Measurements from ENCODE around the gene TFAP2A. TPM values are rescaled to one million over a fixed set of nuclear protein-coding genes. Genes with fewer than 3 reads are reported as not detected.

Gene TFAP2A
- total RNA-seq, 1 experiment from 2014 or later = 24.3 TPM

DNA sequence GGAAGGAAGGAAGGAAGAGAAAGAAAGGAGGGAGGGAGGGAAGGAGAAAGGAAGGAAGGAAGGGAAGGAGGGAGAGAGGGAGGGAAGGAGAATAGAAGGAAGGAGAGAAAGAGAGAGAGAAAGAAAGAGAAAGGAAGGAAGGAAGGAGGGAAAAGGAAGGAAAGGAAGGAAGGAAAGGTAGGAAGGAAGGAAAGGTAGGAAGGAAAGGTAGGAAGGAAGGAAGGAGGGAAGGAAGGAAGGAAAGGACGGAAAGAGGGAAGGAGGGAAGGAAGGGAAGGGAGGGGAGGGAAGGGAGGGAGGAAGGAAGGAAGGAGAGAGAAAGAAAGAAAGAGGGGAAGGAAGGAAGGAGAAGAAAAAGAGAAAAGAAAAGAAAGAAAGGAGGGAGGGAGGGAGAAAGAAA lies 47.0 kb upstream of the TFAP2A start:
- ATAC-seq = no peak

More for the DNA sequence above, 47.0 kb upstream of the TFAP2A start:
- ChIA-PET CTCF (no interaction called here), RAD21 (ENCODE audit: low non-redundant PET in 1 of 2, low total read pairs in 2 of 2, uncharacterized antibody in 2 of 2, unreplicated experiment in 2 of 2) (interaction anchor here in 1 of 2 experiments (0.7 kb wide), 1 partner anchor 444 kb away, joined by 4 read pairs; no protein-coding TSS in a partner anchor), POLR2A (no interaction called here)
- Histone ChIP-seq H2AFZ (ENCODE audit: low read depth, low read length, poor library complexity, severe bottlenecking) (no peak overlapping the region), H3K9me3 (ENCODE audit: control insufficient read depth in 1 of 2, insufficient read depth in 1 of 2, low read depth in 1 of 2, low read length in 2 of 2) (no peaks in the 10 kb centered on the region), H3K27ac (ENCODE audit: low read depth, low read length) (no peak overlapping the region), H4K20me1 (ENCODE audit: insufficient read depth) (no peaks in the 10 kb centered on the region), H3K36me3 (ENCODE audit: control insufficient read depth in 1 of 2, insufficient read depth in 2 of 2, low read length in 2 of 2) (no peaks in the 10 kb centered on the region), H3K4me3 (replicated peaks in 1 of 2; ENCODE audit: low read depth in 1 of 2, low read length in 2 of 2) (no peak overlapping the region), H3K4me2 (ENCODE audit: low read length) (no peak overlapping the region), H3K9ac (ENCODE audit: low read length) (no peak overlapping the region), H3K27me3 (ENCODE audit: insufficient read depth, low read length) (no peaks in the 10 kb centered on the region), H3K79me2 (ENCODE audit: insufficient read depth, low read length) (no peaks in the 10 kb centered on the region), H3K4me1 (ENCODE audit: control insufficient read depth in 1 of 2, insufficient read depth in 2 of 2, low read length in 2 of 2) (peaks cover 0 to 20% of the 10 kb centered on the region in 2 experiments; a peak in 1 of 4 replicates), H3K9me2 (ENCODE audit: insufficient read depth) (no peaks in the 10 kb centered on the region)
- BruUV-seq (replicated peaks) = no TSS peak
- no peak for DNase-seq (ENCODE audit: low read depth, low spot score)
- TF ChIP-seq SRF (IDR thresholded peaks at IDR 0.05; ENCODE audit: low read depth) (no peak), EZH2 (IDR thresholded peaks at IDR 0.05) (no peak), FOSL1 (IDR thresholded peaks at IDR 0.05; ENCODE audit: low read depth) (no peak), YY1 (IDR thresholded peaks at IDR 0.05; ENCODE audit: extremely low read depth, insufficient replicate concordance, low read depth, low read length) (no peak), ELF1 (IDR thresholded peaks at IDR 0.05; ENCODE audit: borderline replicate concordance, low read depth) (no peak), ZNF274 (IDR thresholded peaks at IDR 0.05; ENCODE audit: low read depth, low read length) (no peak), JUND (IDR thresholded peaks at IDR 0.05) (no peak), RAD21 (IDR thresholded peaks at IDR 0.05; ENCODE audit: low read depth) (no peak), EGR1 (IDR thresholded peaks at IDR 0.05; ENCODE audit: low read depth) (no peak), SIN3A (IDR thresholded peaks at IDR 0.05; ENCODE audit: low read depth) (no peak), SP1 (IDR thresholded peaks at IDR 0.05; ENCODE audit: low read depth) (no peak), POLR2AphosphoS5 (IDR thresholded peaks at IDR 0.05; ENCODE audit: low read depth, low read length) (no peak)
- TF ChIP-seq, protein P1, sequence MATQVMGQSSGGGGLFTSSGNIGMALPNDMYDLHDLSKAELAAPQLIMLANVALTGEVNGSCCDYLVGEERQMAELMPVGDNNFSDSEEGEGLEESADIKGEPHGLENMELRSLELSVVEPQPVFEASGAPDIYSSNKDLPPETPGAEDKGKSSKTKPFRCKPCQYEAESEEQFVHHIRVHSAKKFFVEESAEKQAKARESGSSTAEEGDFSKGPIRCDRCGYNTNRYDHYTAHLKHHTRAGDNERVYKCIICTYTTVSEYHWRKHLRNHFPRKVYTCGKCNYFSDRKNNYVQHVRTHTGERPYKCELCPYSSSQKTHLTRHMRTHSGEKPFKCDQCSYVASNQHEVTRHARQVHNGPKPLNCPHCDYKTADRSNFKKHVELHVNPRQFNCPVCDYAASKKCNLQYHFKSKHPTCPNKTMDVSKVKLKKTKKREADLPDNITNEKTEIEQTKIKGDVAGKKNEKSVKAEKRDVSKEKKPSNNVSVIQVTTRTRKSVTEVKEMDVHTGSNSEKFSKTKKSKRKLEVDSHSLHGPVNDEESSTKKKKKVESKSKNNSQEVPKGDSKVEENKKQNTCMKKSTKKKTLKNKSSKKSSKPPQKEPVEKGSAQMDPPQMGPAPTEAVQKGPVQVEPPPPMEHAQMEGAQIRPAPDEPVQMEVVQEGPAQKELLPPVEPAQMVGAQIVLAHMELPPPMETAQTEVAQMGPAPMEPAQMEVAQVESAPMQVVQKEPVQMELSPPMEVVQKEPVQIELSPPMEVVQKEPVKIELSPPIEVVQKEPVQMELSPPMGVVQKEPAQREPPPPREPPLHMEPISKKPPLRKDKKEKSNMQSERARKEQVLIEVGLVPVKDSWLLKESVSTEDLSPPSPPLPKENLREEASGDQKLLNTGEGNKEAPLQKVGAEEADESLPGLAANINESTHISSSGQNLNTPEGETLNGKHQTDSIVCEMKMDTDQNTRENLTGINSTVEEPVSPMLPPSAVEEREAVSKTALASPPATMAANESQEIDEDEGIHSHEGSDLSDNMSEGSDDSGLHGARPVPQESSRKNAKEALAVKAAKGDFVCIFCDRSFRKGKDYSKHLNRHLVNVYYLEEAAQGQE (IDR thresholded peaks at IDR 0.05; ENCODE audit: low read depth) = no peak
- intact Hi-C loops (cut with micrococcal nuclease) = no loop called here
